GM13976 (cell line): ENCODE results near the gene CD38.
"Not testable (repeated sequence)": the region's sequence is repeated elsewhere in the genome, so short reads cannot be mapped to it uniquely, and the experiment has no call there.

Source experiments
- DNase-seq: peaks from one replicate; pipeline ENCODE4 v3.0.0; 2012; ENCODE audit warnings: low spot score
- in situ Hi-C: fragments of 300-500 bp; cut with MboI; formaldehyde crosslinking; loops from one replicate; pipeline ENCODE4 v1.12.0; 2022; ENCODE audit warnings: low sequenced_read_pairs, mixed read lengths, inconsistent platforms; ENCODE audit not compliant: unreplicated experiment
- TF ChIP-seq, protein P1 (sequence below): IDR thresholded peaks from 2 replicates; pipeline ENCODE4 v1.5.1; 2012; ENCODE audit warnings: borderline replicate concordance, mild to moderate bottlenecking; ENCODE audit not compliant: insufficient read depth; ENCODE audit errors: extremely low read depth, missing control alignments, control extremely low read depth

The CD38 gene

GRCh38 chr4:15778289-15779241 is at the start of gene CD38:
Gene CD38 (plus strand): TSS chr4:15778328. CDS start chr4:15778415, 87 bp downstream.
- in situ Hi-C loops: no loop called here
- DNase-seq: peak; percentile 75
- TF ChIP-seq, protein P1, sequence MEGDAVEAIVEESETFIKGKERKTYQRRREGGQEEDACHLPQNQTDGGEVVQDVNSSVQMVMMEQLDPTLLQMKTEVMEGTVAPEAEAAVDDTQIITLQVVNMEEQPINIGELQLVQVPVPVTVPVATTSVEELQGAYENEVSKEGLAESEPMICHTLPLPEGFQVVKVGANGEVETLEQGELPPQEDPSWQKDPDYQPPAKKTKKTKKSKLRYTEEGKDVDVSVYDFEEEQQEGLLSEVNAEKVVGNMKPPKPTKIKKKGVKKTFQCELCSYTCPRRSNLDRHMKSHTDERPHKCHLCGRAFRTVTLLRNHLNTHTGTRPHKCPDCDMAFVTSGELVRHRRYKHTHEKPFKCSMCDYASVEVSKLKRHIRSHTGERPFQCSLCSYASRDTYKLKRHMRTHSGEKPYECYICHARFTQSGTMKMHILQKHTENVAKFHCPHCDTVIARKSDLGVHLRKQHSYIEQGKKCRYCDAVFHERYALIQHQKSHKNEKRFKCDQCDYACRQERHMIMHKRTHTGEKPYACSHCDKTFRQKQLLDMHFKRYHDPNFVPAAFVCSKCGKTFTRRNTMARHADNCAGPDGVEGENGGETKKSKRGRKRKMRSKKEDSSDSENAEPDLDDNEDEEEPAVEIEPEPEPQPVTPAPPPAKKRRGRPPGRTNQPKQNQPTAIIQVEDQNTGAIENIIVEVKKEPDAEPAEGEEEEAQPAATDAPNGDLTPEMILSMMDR: peak; percentile 0

DNA sequence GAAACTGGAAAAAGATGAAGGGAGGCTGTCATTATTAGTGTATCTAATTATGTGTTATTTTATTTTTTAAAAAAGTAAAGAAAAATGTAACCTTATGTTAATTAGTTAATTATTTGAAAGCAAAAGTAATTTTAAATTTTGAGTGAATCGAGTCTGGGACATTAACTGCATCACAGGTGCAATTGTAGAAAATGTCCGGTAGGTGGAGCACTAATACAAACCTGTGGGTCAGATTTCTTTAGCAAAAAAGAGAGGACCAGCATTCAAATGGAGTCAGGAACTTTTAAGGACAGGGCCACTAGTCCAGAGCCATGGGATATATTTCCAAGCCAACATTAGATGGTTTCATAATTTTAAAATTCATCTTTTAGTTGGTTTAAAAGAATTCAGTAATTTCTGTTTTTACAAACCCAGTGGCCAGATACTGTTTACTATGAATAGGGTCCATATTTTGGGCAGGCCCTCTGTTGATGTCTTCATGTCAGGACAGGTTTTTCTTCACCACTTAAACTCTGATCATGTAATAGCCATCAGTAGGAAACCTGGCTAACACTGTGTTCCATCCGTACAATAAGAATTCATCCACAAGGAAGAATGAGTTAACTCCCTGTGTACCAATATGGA is 48.1 kb upstream of the CD38 start:
- in situ Hi-C loops: loop anchor here (25.0 kb wide), 2 partner anchors 157 to 257 kb away; no protein-coding TSS in a partner anchor
- TF ChIP-seq, protein P1: peak; percentile 72
- peak; percentile 61 for DNase-seq

- DNase-seq: not testable (repeated sequence)
- in situ Hi-C loops: loop anchor here (25.0 kb wide), 2 partner anchors 154 to 254 kb away; no protein-coding TSS in a partner anchor
Measured at GRCh38 chr4:15733061-15733460, 45.1 kb upstream of the CD38 start.

DNA sequence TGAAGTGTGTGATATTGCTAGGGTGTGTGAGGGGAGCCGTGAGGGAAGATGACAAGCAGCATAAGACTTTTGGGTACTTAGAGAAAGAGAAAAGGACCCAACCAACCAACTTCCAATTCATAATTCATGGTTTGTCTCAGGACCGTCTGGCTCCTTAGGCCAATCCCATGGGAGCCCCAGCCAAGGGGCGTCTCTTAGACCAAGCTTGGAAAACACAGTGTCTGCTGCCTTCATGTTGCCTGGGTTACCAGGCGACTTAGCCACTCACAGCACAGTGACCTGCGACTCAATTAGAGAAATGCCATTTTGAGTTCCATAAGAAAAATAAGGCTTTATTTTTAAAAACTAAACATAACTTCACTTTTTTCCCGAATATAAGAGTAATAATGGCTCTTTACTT is 42.6 kb upstream of the CD38 start:
- TF ChIP-seq, protein P1: no peak
- in situ Hi-C loops: loop anchor here (25.0 kb wide), 2 partner anchors 152 to 252 kb away; no protein-coding TSS in a partner anchor
- DNase-seq: no peak

DNA sequence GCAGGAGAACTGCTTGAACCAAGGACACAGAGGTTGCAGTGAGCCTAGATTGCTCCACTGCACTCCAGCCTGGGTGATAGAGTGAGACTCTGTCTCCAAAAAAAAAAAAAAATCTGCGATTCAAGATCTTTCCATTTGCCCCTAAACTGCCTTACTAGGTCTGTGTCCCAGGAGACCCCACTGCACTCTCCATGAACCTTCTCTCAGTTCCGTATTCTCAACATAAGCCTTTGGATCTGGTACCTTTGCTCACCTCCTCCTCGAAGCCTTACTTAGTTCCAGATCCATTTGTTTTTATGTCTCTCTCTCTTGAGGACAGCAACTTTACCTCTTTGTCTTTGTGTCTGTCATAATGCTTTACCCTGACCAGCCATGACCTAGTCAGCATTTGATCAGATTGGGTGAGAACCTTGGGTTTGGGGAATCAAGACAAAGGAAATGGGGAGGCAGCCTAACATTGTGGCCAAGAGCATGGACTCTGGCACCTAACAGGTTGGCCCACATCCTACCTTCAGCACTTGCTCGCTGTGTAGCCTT is 41.5 kb upstream of the CD38 start:
- DNase-seq: no peak
- TF ChIP-seq, protein P1: no peak
- in situ Hi-C loops: loop anchor here (25.0 kb wide), 2 partner anchors 151 to 251 kb away; no protein-coding TSS in a partner anchor

DNA sequence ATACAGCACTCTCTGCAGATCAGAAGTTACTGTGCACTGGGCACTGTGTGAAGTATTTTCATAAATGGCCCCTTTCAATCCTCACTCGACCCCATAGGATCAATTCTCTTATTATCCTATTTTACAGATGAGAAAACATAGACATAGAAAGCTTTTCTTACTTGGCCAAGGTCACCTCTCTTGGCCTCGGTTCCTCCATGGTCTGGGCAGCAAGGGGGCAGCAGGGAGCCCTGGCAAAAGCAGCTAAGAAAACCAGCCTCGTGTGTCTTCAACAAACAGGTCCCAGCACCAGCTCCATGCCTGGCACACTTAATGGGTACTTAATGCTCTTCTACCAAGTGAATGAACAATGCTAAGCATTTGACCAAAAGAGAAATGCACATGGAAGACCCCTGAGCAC is 40.9 kb upstream of the CD38 start:
- in situ Hi-C loops: loop anchor here (25.0 kb wide), 2 partner anchors 150 to 250 kb away; no protein-coding TSS in a partner anchor
- no peak for DNase-seq
- TF ChIP-seq, protein P1: peak; percentile 9

- TF ChIP-seq, protein P1: no peak
- no peak for DNase-seq
- in situ Hi-C loops: loop anchor here (25.0 kb wide), 2 partner anchors 148 to 248 kb away; no protein-coding TSS in a partner anchor
Measured at GRCh38 chr4:15738877-15739276, 39.3 kb upstream of the CD38 start.
